Neural cell (in vitro differentiated cells): ENCODE results near the gene CPD. TPM values are rescaled to one million over a fixed set of nuclear protein-coding genes. Genes with fewer than 3 reads are reported as not detected.

Experiments
- H2AFZ ChIP-seq: fragments of 200-600, 300-800 bp; sonication (generic), shearing (Covaris generic); 2 replicates; pipeline ENCODE4 v1.6.0; 2014; ENCODE audit warnings: low read depth, mild to moderate bottlenecking, antibody characterized with exemption, low read length, moderate library complexity
- H3F3A ChIP-seq: fragments of 200-600 bp; shearing (Covaris generic); 2 replicates; pipeline ENCODE4 v1.6.1; 2016; ENCODE audit warnings: mild to moderate bottlenecking, moderate library complexity, mixed read lengths, antibody characterized with exemption, low read length; ENCODE audit not compliant: insufficient read depth, poor library complexity, severe bottlenecking
- H3K27ac ChIP-seq: fragments of 200-600, 300-800 bp; sonication (generic), shearing (Covaris generic); 2 replicates; pipeline ENCODE4 v1.5.1; 2014; ENCODE audit warnings: mild to moderate bottlenecking, low read length, moderate library complexity
- H3K27me3 ChIP-seq: fragments of 300-800, 200-600 bp; sonication (generic), shearing (Covaris generic); 2 replicates; pipeline ENCODE4 v1.6.0; 2014; ENCODE audit warnings: mild to moderate bottlenecking, low read depth, low read length, moderate library complexity; ENCODE audit not compliant: insufficient read depth
- H3K36me3 ChIP-seq: fragments of 300-800, 200-600 bp; sonication (generic), shearing (Covaris generic); 2 replicates; pipeline ENCODE4 v1.5.1; 2014; ENCODE audit warnings: mild to moderate bottlenecking, antibody characterized with exemption, low read length, moderate library complexity; ENCODE audit not compliant: insufficient read depth
- H3K4me2 ChIP-seq: fragments of 300-800, 200-600 bp; sonication (generic), shearing (Covaris generic); 2 replicates; pipeline ENCODE4 v1.6.0; 2014; ENCODE audit warnings: mild to moderate bottlenecking, low read length
- H3K4me3 ChIP-seq: fragments of 300-800, 200-600 bp; sonication (generic), shearing (Covaris generic); 2 replicates; pipeline ENCODE4 v1.5.1; 2014; ENCODE audit warnings: mild to moderate bottlenecking, low read length, moderate library complexity
- H3K79me2 ChIP-seq: fragments of 200-600 bp; shearing (Covaris generic); replicated peaks from 2 replicates; pipeline ENCODE4 v1.6.0; 2014; ENCODE audit warnings: mild to moderate bottlenecking, low read length, moderate library complexity; ENCODE audit not compliant: insufficient read depth
- H3K9ac ChIP-seq: fragments of 300-800, 200-600 bp; sonication (generic), shearing (Covaris generic); 2 replicates; pipeline ENCODE4 v1.6.1; 2016; ENCODE audit warnings: mild to moderate bottlenecking, low read length, mixed read lengths
- H3K9me2 ChIP-seq: fragments of 200-600 bp; shearing (Covaris generic); 2 replicates; pipeline ENCODE4 v1.6.1; 2016; ENCODE audit warnings: mild to moderate bottlenecking, low read length, mixed read lengths; ENCODE audit not compliant: insufficient read depth
- H3K9me3 ChIP-seq: fragments of 200-600, 300-800 bp; sonication (generic), shearing (Covaris generic); 2 replicates; pipeline ENCODE4 v1.6.1; 2016; ENCODE audit warnings: mild to moderate bottlenecking, mixed run types, low read length, moderate library complexity, mixed read lengths
- H4K20me1 ChIP-seq: fragments of 200-600 bp; shearing (Covaris generic); 2 replicates; pipeline ENCODE4 v1.6.1; 2016; ENCODE audit warnings: mild to moderate bottlenecking, mixed run types; ENCODE audit not compliant: insufficient read depth
- EP300 ChIP-seq: fragments of 450-650 bp; conservative IDR thresholded peaks from 2 replicates; pipeline ENCODE4 v1.6.1; 2014; ENCODE audit warnings: antibody characterized with exemption, mild to moderate bottlenecking, moderate library complexity; ENCODE audit not compliant: poor library complexity, severe bottlenecking
- EZH2 ChIP-seq: fragments of 200-600, 300-800 bp; shearing (Covaris generic), sonication (generic); IDR thresholded peaks from 2 replicates; pipeline ENCODE4 v1.6.1; 2014; ENCODE audit warnings: antibody characterized with exemption, low read length, borderline replicate concordance, mild to moderate bottlenecking; ENCODE audit not compliant: insufficient read depth, poor library complexity, severe bottlenecking
- MXI1 ChIP-seq: fragments of 450-650 bp; conservative IDR thresholded peaks from 2 replicates; pipeline ENCODE4 v1.6.1; 2014; ENCODE audit warnings: antibody characterized with exemption, mild to moderate bottlenecking; ENCODE audit not compliant: poor library complexity, severe bottlenecking
- POLR2AphosphoS5 ChIP-seq: IDR thresholded peaks from 2 replicates; pipeline ENCODE4 v1.6.1; 2012
- RAD21 ChIP-seq: fragments of 450-650 bp; conservative IDR thresholded peaks from 2 replicates; pipeline ENCODE4 v1.6.1; 2014; ENCODE audit warnings: antibody characterized with exemption, mild to moderate bottlenecking, moderate library complexity
- REST ChIP-seq: IDR thresholded peaks from 2 replicates; pipeline ENCODE4 v1.6.1; 2012; ENCODE audit warnings: borderline replicate concordance
- SMC3 ChIP-seq: fragments of 450-650 bp; conservative IDR thresholded peaks from 2 replicates; pipeline ENCODE4 v1.6.1; 2014; ENCODE audit warnings: antibody characterized with exemption, mild to moderate bottlenecking, moderate library complexity; ENCODE audit not compliant: poor library complexity
- TAF1 ChIP-seq: IDR thresholded peaks from 2 replicates; pipeline ENCODE4 v1.6.1; 2012; ENCODE audit warnings: low read depth
- polyA plus RNA-seq: library from polyadenylated mRNA; depleted of rRNA; stranded (reverse); fragments of >200 nt; gene quantifications from 2 replicates; pipeline ENCODE4 v1.2.3, GENCODE V29; 2014
- TF ChIP-seq, protein P1 (sequence below): fragments of 450-650 bp; IDR thresholded peaks from 2 replicates; pipeline ENCODE4 v1.5.1; 2014; ENCODE audit warnings: antibody characterized with exemption, mild to moderate bottlenecking, moderate library complexity; ENCODE audit not compliant: poor library complexity, severe bottlenecking

Gene CPD
- polyA plus RNA-seq, 1 donor from 2014 or later, result 14.1 TPM

DNA sequence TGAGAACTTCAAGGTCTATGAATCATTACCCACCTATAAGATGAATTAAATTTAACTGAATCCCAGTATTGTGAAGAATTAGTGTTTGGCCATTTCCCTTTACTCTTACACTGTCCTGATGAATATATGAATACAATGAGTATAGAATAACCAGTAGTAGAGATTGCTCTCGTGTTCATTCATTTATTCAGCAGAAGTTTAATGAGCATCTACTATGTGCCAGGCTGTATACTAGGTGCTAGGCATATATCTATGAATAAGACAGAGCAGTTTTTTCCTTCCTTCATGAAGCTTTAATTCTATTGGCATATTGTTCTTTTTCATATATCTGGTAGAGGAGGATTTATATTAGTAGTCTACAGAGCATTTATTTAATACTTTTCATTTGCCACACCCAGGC is 104.4 kb downstream of the CPD start:
- Histone ChIP-seq H2AFZ (no peak overlapping the region), H3F3A (no peaks in the 10 kb centered on the region), H3K9me2 (no peaks in the 10 kb centered on the region), H3K79me2 (peaks cover 18% of the 10 kb centered on the region), H4K20me1 (no peaks in the 10 kb centered on the region), H3K27me3 (no peaks in the 10 kb centered on the region), H3K9ac (no peak overlapping the region), H3K4me3 (no peak overlapping the region), H3K36me3 (peaks cover 4% of the 10 kb centered on the region), H3K9me3 (no peaks in the 10 kb centered on the region), H3K27ac (no peak overlapping the region), H3K4me2 (no peak overlapping the region)
- TF ChIP-seq POLR2AphosphoS5, result no peak
- TF ChIP-seq, protein P1, sequence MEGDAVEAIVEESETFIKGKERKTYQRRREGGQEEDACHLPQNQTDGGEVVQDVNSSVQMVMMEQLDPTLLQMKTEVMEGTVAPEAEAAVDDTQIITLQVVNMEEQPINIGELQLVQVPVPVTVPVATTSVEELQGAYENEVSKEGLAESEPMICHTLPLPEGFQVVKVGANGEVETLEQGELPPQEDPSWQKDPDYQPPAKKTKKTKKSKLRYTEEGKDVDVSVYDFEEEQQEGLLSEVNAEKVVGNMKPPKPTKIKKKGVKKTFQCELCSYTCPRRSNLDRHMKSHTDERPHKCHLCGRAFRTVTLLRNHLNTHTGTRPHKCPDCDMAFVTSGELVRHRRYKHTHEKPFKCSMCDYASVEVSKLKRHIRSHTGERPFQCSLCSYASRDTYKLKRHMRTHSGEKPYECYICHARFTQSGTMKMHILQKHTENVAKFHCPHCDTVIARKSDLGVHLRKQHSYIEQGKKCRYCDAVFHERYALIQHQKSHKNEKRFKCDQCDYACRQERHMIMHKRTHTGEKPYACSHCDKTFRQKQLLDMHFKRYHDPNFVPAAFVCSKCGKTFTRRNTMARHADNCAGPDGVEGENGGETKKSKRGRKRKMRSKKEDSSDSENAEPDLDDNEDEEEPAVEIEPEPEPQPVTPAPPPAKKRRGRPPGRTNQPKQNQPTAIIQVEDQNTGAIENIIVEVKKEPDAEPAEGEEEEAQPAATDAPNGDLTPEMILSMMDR, result no peak
- no peak for TF ChIP-seq MXI1
- no peak for TF ChIP-seq SMC3

- no peak overlapping the region for H3K4me3 ChIP-seq
- no peak overlapping the region for H3K27ac ChIP-seq
- no peaks in the 10 kb centered on the region for H3K27me3 ChIP-seq
- no peaks in the 10 kb centered on the region for H3F3A ChIP-seq
- no peaks in the 10 kb centered on the region for H3K79me2 ChIP-seq
- no peak for TF ChIP-seq EZH2
- TF ChIP-seq EP300, result no peak
- no peak for TF ChIP-seq MXI1
- TF ChIP-seq SMC3, result no peak
- TF ChIP-seq POLR2AphosphoS5, result no peak
- no peak for TF ChIP-seq REST
- no peak for TF ChIP-seq TAF1
- no peak for TF ChIP-seq RAD21
- TF ChIP-seq, protein P1, result no peak
- no peak overlapping the region for H3K9ac ChIP-seq
- no peak overlapping the region for H2AFZ ChIP-seq
- no peak overlapping the region for H3K4me2 ChIP-seq
- peaks cover 20% of the 10 kb centered on the region for H3K36me3 ChIP-seq
- no peaks in the 10 kb centered on the region for H3K9me3 ChIP-seq
- no peaks in the 10 kb centered on the region for H4K20me1 ChIP-seq
- H3K9me2 ChIP-seq, result no peaks in the 10 kb centered on the region
Observed at GRCh38 chr17:30493780-30494179, 115.1 kb downstream of the CPD start.
